ENCODE data around the gene SORT1.

DNA sequence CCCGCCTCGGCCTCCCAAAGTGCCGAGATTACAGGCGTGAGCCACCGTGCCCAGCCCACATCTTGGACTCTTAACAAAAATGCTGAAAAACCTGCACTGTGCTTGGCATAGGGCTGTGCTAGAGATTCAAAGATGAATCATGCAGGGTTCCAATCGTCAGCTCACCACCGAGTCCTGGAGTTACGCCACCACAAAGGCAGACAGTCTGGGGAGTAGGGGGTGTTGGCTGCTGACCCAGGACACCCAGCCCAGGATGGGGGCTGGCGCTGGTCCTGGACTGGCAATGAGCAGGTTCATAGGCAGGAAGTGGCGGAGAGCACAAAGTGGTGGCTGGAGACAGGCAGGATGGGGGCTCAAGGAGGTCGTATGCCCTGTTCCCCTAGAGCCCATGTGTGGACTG is 130.8 kb downstream of the SORT1 start:
- TF ChIP-seq POLR2A (IDR thresholded peaks at IDR 0.05; ENCODE audit: low read depth, low read length) (no peak), RAD21 (IDR thresholded peaks at IDR 0.05; ENCODE audit: low read length) (no peak), CHD1 (IDR thresholded peaks at IDR 0.05; ENCODE audit: low read depth, low read length) (no peak), FOS (IDR thresholded peaks at IDR 0.05; ENCODE audit: low read depth, low read length) (no peak)
- TF ChIP-seq, protein P1, sequence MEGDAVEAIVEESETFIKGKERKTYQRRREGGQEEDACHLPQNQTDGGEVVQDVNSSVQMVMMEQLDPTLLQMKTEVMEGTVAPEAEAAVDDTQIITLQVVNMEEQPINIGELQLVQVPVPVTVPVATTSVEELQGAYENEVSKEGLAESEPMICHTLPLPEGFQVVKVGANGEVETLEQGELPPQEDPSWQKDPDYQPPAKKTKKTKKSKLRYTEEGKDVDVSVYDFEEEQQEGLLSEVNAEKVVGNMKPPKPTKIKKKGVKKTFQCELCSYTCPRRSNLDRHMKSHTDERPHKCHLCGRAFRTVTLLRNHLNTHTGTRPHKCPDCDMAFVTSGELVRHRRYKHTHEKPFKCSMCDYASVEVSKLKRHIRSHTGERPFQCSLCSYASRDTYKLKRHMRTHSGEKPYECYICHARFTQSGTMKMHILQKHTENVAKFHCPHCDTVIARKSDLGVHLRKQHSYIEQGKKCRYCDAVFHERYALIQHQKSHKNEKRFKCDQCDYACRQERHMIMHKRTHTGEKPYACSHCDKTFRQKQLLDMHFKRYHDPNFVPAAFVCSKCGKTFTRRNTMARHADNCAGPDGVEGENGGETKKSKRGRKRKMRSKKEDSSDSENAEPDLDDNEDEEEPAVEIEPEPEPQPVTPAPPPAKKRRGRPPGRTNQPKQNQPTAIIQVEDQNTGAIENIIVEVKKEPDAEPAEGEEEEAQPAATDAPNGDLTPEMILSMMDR (conservative IDR thresholded peaks at IDR 0.05; ENCODE audit: low read depth, low read length): no peak
- TF ChIP-seq, protein P2, sequence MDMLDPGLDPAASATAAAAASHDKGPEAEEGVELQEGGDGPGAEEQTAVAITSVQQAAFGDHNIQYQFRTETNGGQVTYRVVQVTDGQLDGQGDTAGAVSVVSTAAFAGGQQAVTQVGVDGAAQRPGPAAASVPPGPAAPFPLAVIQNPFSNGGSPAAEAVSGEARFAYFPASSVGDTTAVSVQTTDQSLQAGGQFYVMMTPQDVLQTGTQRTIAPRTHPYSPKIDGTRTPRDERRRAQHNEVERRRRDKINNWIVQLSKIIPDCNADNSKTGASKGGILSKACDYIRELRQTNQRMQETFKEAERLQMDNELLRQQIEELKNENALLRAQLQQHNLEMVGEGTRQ (IDR thresholded peaks at IDR 0.05; ENCODE audit: low read depth, low read length): no peak
